Thymus (tissue), 11 donors: ENCODE measurements around the gene IGF1R. TPM values are rescaled to one million over a fixed set of nuclear protein-coding genes. Genes with fewer than 3 reads are reported as not detected.
A peak's percentile ranks its signal among the peaks of the same experiment; 100 is the strongest.

Source experiments
- DNase-seq, 9 donors: peaks; one replicate each; pipeline ENCODE4 v3.0.0-alpha.2; 2013; ENCODE audit warnings: low spot score in 9 of 9, low read depth in 6 of 9, missing footprints in 1 of 9
- H3K27ac ChIP-seq, 2 donors: one replicate each; pipeline ENCODE4 v1.5.1; 2013; ENCODE audit warnings: control low read depth in 1 of 2, low read depth in 1 of 2, low read length in 1 of 2, mild to moderate bottlenecking in 1 of 2, moderate library complexity in 1 of 2
- H3K27me3 ChIP-seq, 2 donors: one replicate each; pipeline ENCODE4 v1.5.1; 2013; ENCODE audit warnings: low read length in 1 of 2; ENCODE audit not compliant: control insufficient read depth in 2 of 2, insufficient read depth in 1 of 2
- H3K36me3 ChIP-seq, 2 donors: one replicate each; pipeline ENCODE4 v1.5.1; 2013; ENCODE audit warnings: low read length in 1 of 2, mild to moderate bottlenecking in 1 of 2, moderate library complexity in 1 of 2; ENCODE audit not compliant: control insufficient read depth in 2 of 2, insufficient read depth in 2 of 2
- H3K4me1 ChIP-seq, 2 donors: one replicate each; pipeline ENCODE4 v1.5.1; 2013; ENCODE audit warnings: low read length in 2 of 2; ENCODE audit not compliant: control insufficient read depth in 2 of 2, insufficient read depth in 2 of 2
- H3K4me3 ChIP-seq, 2 donors: one replicate each; pipeline ENCODE4 v1.5.1; 2013; ENCODE audit warnings: low read length in 2 of 2, control low read depth in 1 of 2, mild to moderate bottlenecking in 1 of 2
- H3K9me3 ChIP-seq, 2 donors: one replicate each; pipeline ENCODE4 v1.5.1; 2013; ENCODE audit warnings: low read length in 1 of 2, mild to moderate bottlenecking in 1 of 2; ENCODE audit not compliant: control insufficient read depth in 2 of 2, insufficient read depth in 1 of 2
- WGBS: extraction: QIAGEN DNeasy Blood & Tissue Kit; methylation state at CpG from one replicate; pipeline ENCODE4 v1.1.7; 2013; 5-methylcytosine and 5-hydroxymethylcytosine counted together
- polyA plus RNA-seq: library from polyadenylated mRNA; stranded (reverse); fragments of 200-250 nt; gene quantifications from one replicate; pipeline ENCODE4 v1.2.3, GENCODE V29; 2013
- total RNA-seq: library from RNA; stranded (reverse); fragments of 120-200 nt; gene quantifications from one replicate; pipeline ENCODE4 v1.2.4, GENCODE V29; 2013
- donor health status: healthy.

IGF1R gene
- total and polyA plus RNA-seq, 2 donors: 10.0 to 11.0 TPM

- peak in 4 of 9 donors; percentile 27 to 70 (median 37) for DNase-seq
- Histone ChIP-seq H3K36me3 (no peaks in the 10 kb centered on the region), H3K9me3 (peaks cover 0 to 2% of the 10 kb centered on the region in 2 donors), H3K27ac (peak overlapping the region; percentile 33 to 73), H3K27me3 (no peaks in the 10 kb centered on the region), H3K4me3 (no peak overlapping the region), H3K4me1 (peaks cover 6 to 23% of the 10 kb centered on the region in 2 donors)
- 60% methylated on average over 14 of the region's 14 CpGs for WGBS
Observed at GRCh38 chr15:98881526-98882520, 233.5 kb downstream of the IGF1R start.

- Histone ChIP-seq H3K27me3 (no peaks in the 10 kb centered on the region), H3K27ac (no peak overlapping the region), H3K9me3 (peaks cover 0 to 2% of the 10 kb centered on the region in 2 donors), H3K4me3 (no peak overlapping the region), H3K36me3 (no peaks in the 10 kb centered on the region), H3K4me1 (peaks cover 6 to 23% of the 10 kb centered on the region in 2 donors)
- no peak for DNase-seq
- whole genome bisulfite sequencing: 96% methylated on average over 11 of the region's 11 CpGs
Observed at GRCh38 chr15:98883478-98883877, 235.1 kb downstream of the IGF1R start.

- 93% methylated on average over 3 of the region's 3 CpGs for WGBS
- Histone ChIP-seq H3K36me3 (no peaks in the 10 kb centered on the region), H3K27me3 (no peaks in the 10 kb centered on the region), H3K4me3 (no peak overlapping the region), H3K27ac (no peak overlapping the region), H3K9me3 (peaks cover 0 to 2% of the 10 kb centered on the region in 2 donors), H3K4me1 (peaks cover 6 to 23% of the 10 kb centered on the region in 2 donors)
- DNase-seq: no peak
Observed at GRCh38 chr15:98884894-98885293, 236.6 kb downstream of the IGF1R start.

- Histone ChIP-seq H3K36me3 (peaks cover 8% of the 10 kb centered on the region in 2 donors), H3K27ac (no peak overlapping the region), H3K27me3 (no peaks in the 10 kb centered on the region), H3K9me3 (peaks cover 0 to 2% of the 10 kb centered on the region in 2 donors), H3K4me3 (no peak overlapping the region), H3K4me1 (peaks cover 0 to 11% of the 10 kb centered on the region in 2 donors)
- 96% methylated on average over 8 of the region's 8 CpGs for WGBS
- DNase-seq: no peak
Observed at GRCh38 chr15:98887976-98888375, 239.6 kb downstream of the IGF1R start.

- Histone ChIP-seq H3K9me3 (no peaks in the 10 kb centered on the region), H3K27ac (no peak overlapping the region), H3K4me1 (peaks cover 0 to 2% of the 10 kb centered on the region in 2 donors), H3K4me3 (no peak overlapping the region), H3K36me3 (peaks cover 8 to 9% of the 10 kb centered on the region in 2 donors), H3K27me3 (no peaks in the 10 kb centered on the region)
- 95% methylated on average over 8 of the region's 8 CpGs for WGBS
- DNase-seq: no peak
Observed at GRCh38 chr15:98888820-98889479, 240.6 kb downstream of the IGF1R start.

- no peak overlapping the region for H3K4me3 ChIP-seq
- 98% methylated on average over 12 of the region's 12 CpGs for WGBS
- peaks cover 8 to 11% of the 10 kb centered on the region in 2 donors for H3K36me3 ChIP-seq
- DNase-seq: no peak
- no peaks in the 10 kb centered on the region for H3K9me3 ChIP-seq
- H3K27ac ChIP-seq: no peak overlapping the region
- no peaks in the 10 kb centered on the region for H3K4me1 ChIP-seq
- no peaks in the 10 kb centered on the region for H3K27me3 ChIP-seq
Observed at GRCh38 chr15:98889930-98890695, 241.8 kb downstream of the IGF1R start.

GRCh38 chr15:98891301-98891700, 243.0 kb downstream of the IGF1R start:
- H3K36me3 ChIP-seq: peaks cover 8 to 15% of the 10 kb centered on the region in 2 donors

GRCh38 chr15:98893401-98893800, 245.1 kb downstream of the IGF1R start:
- Histone ChIP-seq H3K36me3 (peaks cover 13 to 32% of the 10 kb centered on the region in 2 donors), H3K27me3 (no peaks in the 10 kb centered on the region), H3K4me3 (no peak overlapping the region), H3K9me3 (no peaks in the 10 kb centered on the region), H3K4me1 (peaks cover 0 to 6% of the 10 kb centered on the region in 2 donors), H3K27ac (peak overlapping the region in 1 of 2 donors; percentile 48)
- WGBS: 96% methylated on average over 6 of the region's 6 CpGs
- no peak for DNase-seq

More at GRCh38 chr15:98891301-98891700, 243.0 kb downstream of the IGF1R start:
- Histone ChIP-seq H3K27ac (no peak overlapping the region), H3K9me3 (no peaks in the 10 kb centered on the region), H3K27me3 (no peaks in the 10 kb centered on the region), H3K4me1 (peaks cover 0 to 1% of the 10 kb centered on the region in 2 donors), H3K4me3 (no peak overlapping the region)
- no peak for DNase-seq
- 97% methylated on average over 31 of the region's 31 CpGs for WGBS
